HG03108 (cell line): ENCODE measurements around the gene ARRDC1.
"Not testable (repeated sequence)": the region's sequence is repeated elsewhere in the genome, so short reads cannot be mapped to it uniquely, and the experiment has no call there.

Source experiments
- ATAC-seq: cut with Tn5 transposase; IDR thresholded peaks from one replicate; pipeline ENCODE4 v1.9.1; 2021; ENCODE audit warnings: moderate library complexity; ENCODE audit not compliant: unreplicated experiment

ARRDC1 gene

GRCh38 chr9:137605121-137606004, at the start of gene ARRDC1:
TSS of gene ARRDC1 (plus strand) at chr9:137605686. CDS start at chr9:137605718, 32 bp downstream.
- ATAC-seq = peak; percentile 72

GRCh38 chr9:137556069-137556838, 49.2 kb upstream of the ARRDC1 start:
- no peak for ATAC-seq

GRCh38 chr9:137558127-137558526, 47.4 kb upstream of the ARRDC1 start:
- no peak for ATAC-seq

- no peak for ATAC-seq
These were observed 41.4 kb upstream of the ARRDC1 start for GRCh38 chr9:137564134-137564533.

- ATAC-seq = no peak
These were observed 40.6 kb upstream of the ARRDC1 start for GRCh38 chr9:137564817-137565411.

- ATAC-seq = not testable (repeated sequence)
These were observed 37.0 kb upstream of the ARRDC1 start for GRCh38 chr9:137568445-137568844.

GRCh38 chr9:137569609-137570203, 35.8 kb upstream of the ARRDC1 start:
- no peak for ATAC-seq

GRCh38 chr9:137570566-137570965, 34.9 kb upstream of the ARRDC1 start:
- ATAC-seq = no peak

GRCh38 chr9:137574192-137574591, 31.3 kb upstream of the ARRDC1 start:
- ATAC-seq = no peak

- ATAC-seq = no peak
These were observed 30.1 kb upstream of the ARRDC1 start for GRCh38 chr9:137575364-137575715.

GRCh38 chr9:137575716-137576411, 29.6 kb upstream of the ARRDC1 start:
- no peak for ATAC-seq

- ATAC-seq = peak; percentile 84
These were observed 26.8 kb upstream of the ARRDC1 start, which contains the start of gene DPH7 for GRCh38 chr9:137578518-137579258. TSS of gene DPH7 (minus strand) at chr9:137578925. CDS start at chr9:137578777, 148 bp downstream.

- no peak for ATAC-seq
These were observed 26.3 kb upstream of the ARRDC1 start for GRCh38 chr9:137579259-137579604.

GRCh38 chr9:137580209-137580953, 25.1 kb upstream of the ARRDC1 start:
- ATAC-seq = no peak

- ATAC-seq = no peak
These were observed 24.5 kb upstream of the ARRDC1 start for GRCh38 chr9:137580954-137581322.

GRCh38 chr9:137581361-137582285, 23.9 kb upstream of the ARRDC1 start:
- no peak for ATAC-seq

GRCh38 chr9:137582286-137582860, 23.1 kb upstream of the ARRDC1 start:
- no peak for ATAC-seq

GRCh38 chr9:137583347-137583746, 22.1 kb upstream of the ARRDC1 start:
- ATAC-seq = no peak
